Measurements from ENCODE around the gene RBMY1J.
"Not testable (repeated sequence)": the region's sequence is repeated elsewhere in the genome, so short reads cannot be mapped to it uniquely, and the experiment has no call there.

- not testable (repeated sequence) for TF ChIP-seq CTCF (IDR thresholded peaks at IDR 0.05); ZFX (IDR thresholded peaks at IDR 0.05; ENCODE audit: borderline replicate concordance)
These were observed 58.8 kb downstream of the RBMY1J start for GRCh38 chrY:22461962-22462361.
